Gastroesophageal sphincter (tissue), 4 donors: Measurements from ENCODE around the gene BMP8B. TPM values are rescaled to one million over a fixed set of nuclear protein-coding genes. Genes with fewer than 3 reads are reported as not detected.
"Not testable (repeated sequence)": the region's sequence is repeated elsewhere in the genome, so short reads cannot be mapped to it uniquely, and the experiment has no call there.

Experiments used
- ATAC-seq: fragments of 150-250 bp; one replicate; pipeline ENCODE4 v1.9.1; 2016; ENCODE audit warnings: mild to moderate bottlenecking, moderate library complexity
- H3K27ac ChIP-seq, 4 donors: fragments of 200-600 bp; sonication (generic) in 3 of 4; 1 replicate in 3 of 4; 2 replicates in 1 of 4; pipeline ENCODE4 v1.5.1; 2016 to 2019
- H3K27me3 ChIP-seq: fragments of 200-600 bp; sonication (generic); one replicate; pipeline ENCODE4 v1.5.1; 2019
- H3K36me3 ChIP-seq, 2 donors: fragments of 200-600 bp; sonication (generic); one replicate each; pipeline ENCODE4 v1.5.1; 2019; ENCODE audit warnings: control low read depth in 1 of 2
- H3K4me1 ChIP-seq, 3 donors: fragments of 200-600 bp; sonication (generic); 1 replicate in 2 of 3; 2 replicates in 1 of 3; pipeline ENCODE4 v1.5.1; 2016 to 2019; ENCODE audit warnings: control low read depth in 2 of 3
- H3K4me3 ChIP-seq, 2 donors: fragments of 200-600 bp; sonication (generic); one replicate each; pipeline ENCODE4 v1.5.1; 2019; ENCODE audit warnings: mild to moderate bottlenecking in 1 of 2, moderate library complexity in 1 of 2
- H3K9me3 ChIP-seq, 3 donors: fragments of 200-600 bp; sonication (generic); one replicate each; pipeline ENCODE4 v1.5.1; 2017 to 2019; ENCODE audit warnings: control low read depth in 2 of 3
- EP300 ChIP-seq: sonication (generic); formaldehyde crosslinking; IDR thresholded peaks from one replicate; pipeline ENCODE4 v1.6.1; 2017; ENCODE audit warnings: antibody characterized with exemption, mild to moderate bottlenecking
- POLR2A ChIP-seq, 2 donors: fragments of 450-650 bp; IDR thresholded peaks; one replicate each; pipeline ENCODE4 v1.6.1; 2017; ENCODE audit warnings: antibody characterized with exemption in 2 of 2, mild to moderate bottlenecking in 2 of 2, moderate library complexity in 1 of 2
- POLR2AphosphoS5 ChIP-seq: sonication (generic); formaldehyde crosslinking; IDR thresholded peaks from one replicate; pipeline ENCODE4 v1.6.1; 2017; ENCODE audit warnings: antibody characterized with exemption
- WGBS, 2 donors: methylation state at CpG; one replicate each; pipeline ENCODE4 v1.1.5; 2018; ENCODE audit warnings: low coverage in 1 of 2; 5-methylcytosine and 5-hydroxymethylcytosine counted together
- total RNA-seq, 4 donors: library from RNA; depleted of rRNA; stranded (reverse); fragments of >200 nt; gene quantifications; one replicate each; pipeline ENCODE4 v1.1.0, GENCODE V29; 2016
- TF ChIP-seq, protein P1 (sequence below), 4 experiments: fragments of 200-600 bp in 2 of 4; fragments of 450-650 bp in 2 of 4; sonication (generic) in 1 of 4; IDR thresholded peaks; one replicate each; pipeline ENCODE4 v1.5.1; 2017 to 2019; ENCODE audit warnings: antibody characterized with exemption in 4 of 4, mild to moderate bottlenecking in 2 of 4, moderate library complexity in 2 of 4

Gene BMP8B
- total RNA-seq, 4 donors from 2014 or later = 2.0 to 4.5 (median 2.2) TPM

DNA sequence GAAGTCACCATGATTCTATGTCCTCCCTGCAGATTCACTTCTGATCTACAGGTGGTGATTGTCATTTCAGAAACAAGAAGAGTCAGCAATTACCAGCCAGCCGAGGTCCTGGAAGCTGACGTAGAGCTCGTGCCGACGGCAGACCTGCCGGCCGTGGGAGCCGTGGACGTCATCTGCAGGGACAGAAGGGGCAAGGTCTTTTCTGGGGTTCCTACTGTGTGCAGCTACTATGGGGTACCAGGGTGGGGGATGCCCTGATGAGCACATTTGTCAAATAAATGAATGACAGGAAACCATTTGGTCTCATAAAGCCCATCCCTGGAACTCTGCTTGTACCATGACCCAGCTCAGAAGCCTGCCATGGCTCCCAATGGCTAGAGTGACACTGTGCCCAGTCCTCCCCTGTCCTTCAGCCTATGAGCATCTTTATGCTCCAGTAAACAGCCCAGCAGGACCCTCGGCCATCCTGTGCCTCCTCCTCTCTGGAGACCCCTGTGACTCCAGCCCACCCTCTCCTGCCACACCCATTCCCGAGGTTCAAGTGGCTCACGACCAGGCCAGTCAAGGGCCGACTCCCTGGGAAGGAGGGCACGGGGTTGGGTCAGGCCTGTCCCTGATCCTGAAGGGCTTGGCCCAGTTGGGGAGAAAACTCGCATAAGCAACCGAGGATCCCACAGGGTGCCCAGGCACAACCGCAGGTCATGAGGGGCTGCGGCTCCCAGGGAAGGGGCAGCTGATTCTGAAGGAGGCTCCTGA lies 24.9 kb downstream of the BMP8B start:
- WGBS, 2 donors = 88% methylated on average over 5 of the region's 18 CpGs; no CpG with 5 or more reads in 1 of the 2 donors
- peaks cover 0 to 43% of the 10 kb centered on the region in 2 donors for H3K36me3 ChIP-seq
- not testable (repeated sequence) for H3K9me3 ChIP-seq, H3K27me3 ChIP-seq, H3K4me3 ChIP-seq, H3K27ac ChIP-seq, ATAC-seq, H3K4me1 ChIP-seq

DNA sequence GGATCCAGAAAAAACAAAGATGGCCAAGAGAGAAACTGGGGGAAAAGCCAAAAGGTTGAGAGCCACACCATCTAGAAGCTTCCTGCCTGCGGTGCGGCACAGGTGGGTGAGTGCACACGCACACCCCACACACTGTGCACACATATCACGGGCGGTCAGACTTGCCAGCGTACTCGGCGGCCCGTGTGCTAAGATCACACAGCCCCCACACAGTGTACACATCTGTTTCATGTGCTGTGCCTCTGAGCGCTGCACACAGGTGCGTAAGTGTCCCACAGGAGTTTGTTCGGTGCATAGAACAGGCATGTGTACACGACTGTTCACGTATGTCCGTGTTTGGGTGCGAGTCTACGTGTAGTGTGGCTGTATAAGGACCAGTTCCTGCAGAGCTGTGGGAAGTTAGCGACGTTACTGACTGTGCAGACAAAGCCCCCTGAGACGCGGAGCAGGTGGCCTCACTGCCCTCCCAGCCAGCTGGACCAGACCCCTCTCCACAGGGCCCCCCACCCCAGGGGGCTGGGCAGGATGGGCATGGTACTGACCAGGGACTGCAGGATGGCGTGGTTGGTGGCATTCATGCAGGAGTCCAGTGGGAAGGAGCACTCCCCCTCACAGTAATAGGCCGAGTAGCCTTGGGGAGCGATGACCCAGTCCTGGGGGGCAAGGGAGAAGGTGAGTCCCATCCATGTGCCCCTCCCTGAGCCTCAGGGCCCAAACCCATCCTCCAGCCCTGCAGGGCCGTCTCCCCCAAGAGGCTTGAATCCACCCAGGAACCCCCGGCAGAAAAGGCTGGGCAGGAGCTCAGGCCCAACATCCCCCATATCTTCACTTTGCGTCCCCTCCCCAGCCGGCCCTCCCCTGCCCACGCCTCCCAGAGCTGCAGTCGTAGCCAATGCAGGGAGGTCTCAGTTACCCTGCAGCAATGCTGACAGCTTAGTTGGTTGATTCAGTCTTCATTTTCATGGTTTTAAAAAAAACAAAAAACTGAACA lies 25.8 kb downstream of the BMP8B start:
- Histone ChIP-seq H3K9me3 (no peaks in the 10 kb centered on the region), H3K27ac (no peak overlapping the region), H3K4me1 (no peaks in the 10 kb centered on the region), H3K4me3 (no peak overlapping the region), H3K36me3 (peaks cover 0 to 53% of the 10 kb centered on the region in 2 donors), H3K27me3 (no peaks in the 10 kb centered on the region)
- TF ChIP-seq POLR2A (IDR thresholded peaks at IDR 0.05) = no peak
- TF ChIP-seq POLR2AphosphoS5 = no peak
- no peak for TF ChIP-seq EP300
- TF ChIP-seq, protein P1, sequence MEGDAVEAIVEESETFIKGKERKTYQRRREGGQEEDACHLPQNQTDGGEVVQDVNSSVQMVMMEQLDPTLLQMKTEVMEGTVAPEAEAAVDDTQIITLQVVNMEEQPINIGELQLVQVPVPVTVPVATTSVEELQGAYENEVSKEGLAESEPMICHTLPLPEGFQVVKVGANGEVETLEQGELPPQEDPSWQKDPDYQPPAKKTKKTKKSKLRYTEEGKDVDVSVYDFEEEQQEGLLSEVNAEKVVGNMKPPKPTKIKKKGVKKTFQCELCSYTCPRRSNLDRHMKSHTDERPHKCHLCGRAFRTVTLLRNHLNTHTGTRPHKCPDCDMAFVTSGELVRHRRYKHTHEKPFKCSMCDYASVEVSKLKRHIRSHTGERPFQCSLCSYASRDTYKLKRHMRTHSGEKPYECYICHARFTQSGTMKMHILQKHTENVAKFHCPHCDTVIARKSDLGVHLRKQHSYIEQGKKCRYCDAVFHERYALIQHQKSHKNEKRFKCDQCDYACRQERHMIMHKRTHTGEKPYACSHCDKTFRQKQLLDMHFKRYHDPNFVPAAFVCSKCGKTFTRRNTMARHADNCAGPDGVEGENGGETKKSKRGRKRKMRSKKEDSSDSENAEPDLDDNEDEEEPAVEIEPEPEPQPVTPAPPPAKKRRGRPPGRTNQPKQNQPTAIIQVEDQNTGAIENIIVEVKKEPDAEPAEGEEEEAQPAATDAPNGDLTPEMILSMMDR (IDR thresholded peaks at IDR 0.05) = no peak
- no peak for ATAC-seq
- WGBS, 2 donors = 79 to 91% methylated on average over 9 of the region's 30 CpGs

- no peak for ATAC-seq
- Histone ChIP-seq H3K27me3 (no peaks in the 10 kb centered on the region), H3K4me1 (no peaks in the 10 kb centered on the region), H3K27ac (no peak overlapping the region), H3K36me3 (peaks cover 0 to 64% of the 10 kb centered on the region in 2 donors), H3K4me3 (no peak overlapping the region), H3K9me3 (no peaks in the 10 kb centered on the region)
- 85% methylated on average over 10 of the region's 16 CpGs; no CpG with 5 or more reads in 1 of the 2 donors for WGBS, 2 donors
- TF ChIP-seq, protein P1 (IDR thresholded peaks at IDR 0.05) = no peak
- TF ChIP-seq POLR2A (IDR thresholded peaks at IDR 0.05) = no peak
- no peak for TF ChIP-seq POLR2AphosphoS5
- TF ChIP-seq EP300 = no peak
Observed at GRCh38 chr1:39761557-39762260, 27.0 kb downstream of the BMP8B start.

- peaks cover 0 to 2% (median 0%) of the 10 kb centered on the region in 3 donors for H3K4me1 ChIP-seq
- H3K9me3 ChIP-seq = no peaks in the 10 kb centered on the region
- WGBS, 2 donors = 80 to 89% methylated on average over 3 of the region's 9 CpGs
- no peak overlapping the region for H3K27ac ChIP-seq
- no peak for ATAC-seq
- no peak for TF ChIP-seq POLR2AphosphoS5
- TF ChIP-seq EP300 = no peak
- TF ChIP-seq POLR2A (IDR thresholded peaks at IDR 0.05) = no peak
- TF ChIP-seq, protein P1 (IDR thresholded peaks at IDR 0.05) = no peak
- no peak overlapping the region for H3K4me3 ChIP-seq
- peaks cover 0 to 71% of the 10 kb centered on the region in 2 donors for H3K36me3 ChIP-seq
- H3K27me3 ChIP-seq = no peaks in the 10 kb centered on the region
Observed at GRCh38 chr1:39761016-39761415, 27.6 kb downstream of the BMP8B start.
